Vagina (tissue), 2 donors: Measurements from ENCODE around the gene LGALS7B.

Experiments used
- CTCF ChIP-seq, 3 experiments: fragments of 450-650 bp in 2 of 3; fragments of 200-600 bp in 1 of 3; sonication (generic) in 1 of 3; IDR thresholded peaks; one replicate each; pipeline ENCODE4 v1.5.1; 2017 to 2019; ENCODE audit warnings: antibody characterized with exemption in 3 of 3, mild to moderate bottlenecking in 2 of 3, moderate library complexity in 2 of 3
- POLR2A ChIP-seq, 2 donors: fragments of 450-650 bp; IDR thresholded peaks; one replicate each; pipeline ENCODE4 v1.6.1; 2017; ENCODE audit warnings: antibody characterized with exemption in 2 of 2, mild to moderate bottlenecking in 2 of 2, moderate library complexity in 2 of 2

- TF ChIP-seq CTCF (IDR thresholded peaks at IDR 0.05) = no peak
- TF ChIP-seq POLR2A (IDR thresholded peaks at IDR 0.05) = no peak
These were observed 3.8 kb upstream of the LGALS7B start for GRCh38 chr19:38785187-38785699.
